ENCODE results near the gene PSKH1.

DNA sequence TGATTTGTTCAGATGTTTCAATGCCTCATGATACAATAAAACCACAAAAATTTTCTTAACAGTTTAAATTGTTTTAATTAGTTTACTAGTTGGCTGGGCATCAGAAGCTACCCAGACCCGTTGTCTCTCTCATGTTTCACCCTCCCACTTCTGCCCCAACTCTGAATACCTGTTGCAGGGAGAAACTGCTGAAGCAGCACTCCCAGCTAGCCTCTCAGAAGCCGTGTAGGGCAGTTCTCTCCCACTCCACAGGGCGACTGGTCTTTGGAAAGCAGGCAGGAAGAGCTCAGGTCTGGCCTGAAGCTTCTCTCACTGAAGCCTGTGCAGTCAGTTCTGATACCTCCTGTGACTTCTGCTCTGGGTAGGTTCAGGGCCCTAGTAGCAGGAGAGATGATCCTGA lies 21.8 kb upstream of the PSKH1 start:
- no peak for TF ChIP-seq RCOR1 (IDR thresholded peaks at IDR 0.05; ENCODE audit: borderline replicate concordance in 1 of 2, low read depth in 2 of 2, low read length in 2 of 2)
- TF ChIP-seq, protein P1, sequence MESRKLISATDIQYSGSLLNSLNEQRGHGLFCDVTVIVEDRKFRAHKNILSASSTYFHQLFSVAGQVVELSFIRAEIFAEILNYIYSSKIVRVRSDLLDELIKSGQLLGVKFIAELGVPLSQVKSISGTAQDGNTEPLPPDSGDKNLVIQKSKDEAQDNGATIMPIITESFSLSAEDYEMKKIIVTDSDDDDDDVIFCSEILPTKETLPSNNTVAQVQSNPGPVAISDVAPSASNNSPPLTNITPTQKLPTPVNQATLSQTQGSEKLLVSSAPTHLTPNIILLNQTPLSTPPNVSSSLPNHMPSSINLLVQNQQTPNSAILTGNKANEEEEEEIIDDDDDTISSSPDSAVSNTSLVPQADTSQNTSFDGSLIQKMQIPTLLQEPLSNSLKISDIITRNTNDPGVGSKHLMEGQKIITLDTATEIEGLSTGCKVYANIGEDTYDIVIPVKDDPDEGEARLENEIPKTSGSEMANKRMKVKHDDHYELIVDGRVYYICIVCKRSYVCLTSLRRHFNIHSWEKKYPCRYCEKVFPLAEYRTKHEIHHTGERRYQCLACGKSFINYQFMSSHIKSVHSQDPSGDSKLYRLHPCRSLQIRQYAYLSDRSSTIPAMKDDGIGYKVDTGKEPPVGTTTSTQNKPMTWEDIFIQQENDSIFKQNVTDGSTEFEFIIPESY (CRISPR knock-in tag; IDR thresholded peaks at IDR 0.05), result no peak
- no peak for TF ChIP-seq POLR2AphosphoS5 (IDR thresholded peaks at IDR 0.05; ENCODE audit: control insufficient read depth, insufficient read depth, low read depth, low read length)
- no peak for TF ChIP-seq ZZZ3 (IDR thresholded peaks at IDR 0.05)
- no peak for TF ChIP-seq CHD4 (IDR thresholded peaks at IDR 0.05; ENCODE audit: insufficient read depth, insufficient replicate concordance, low read depth, low read length, poor library complexity, severe bottlenecking)
- no peak for TF ChIP-seq RFX5 (IDR thresholded peaks at IDR 0.05; ENCODE audit: low read depth, low read length)
- no peak for TF ChIP-seq NR2C2 (CRISPR knock-in tag; IDR thresholded peaks at IDR 0.05)
- no peak for TF ChIP-seq NR2C2 (tag; IDR thresholded peaks at IDR 0.05)
- TF ChIP-seq MYBL2 (IDR thresholded peaks at IDR 0.05; ENCODE audit: low read depth), result no peak
- TF ChIP-seq MYBL2 (CRISPR knock-in tag; IDR thresholded peaks at IDR 0.05; ENCODE audit: borderline replicate concordance), result no peak
- TF ChIP-seq SMARCE1 (IDR thresholded peaks at IDR 0.05), result no peak
- no peak for TF ChIP-seq ZNF785 (CRISPR knock-in tag; IDR thresholded peaks at IDR 0.05)
- no peak for TF ChIP-seq MCM3 (IDR thresholded peaks at IDR 0.05)
